ENCODE data around the gene SNAP29.

SNAP29 gene

DNA sequence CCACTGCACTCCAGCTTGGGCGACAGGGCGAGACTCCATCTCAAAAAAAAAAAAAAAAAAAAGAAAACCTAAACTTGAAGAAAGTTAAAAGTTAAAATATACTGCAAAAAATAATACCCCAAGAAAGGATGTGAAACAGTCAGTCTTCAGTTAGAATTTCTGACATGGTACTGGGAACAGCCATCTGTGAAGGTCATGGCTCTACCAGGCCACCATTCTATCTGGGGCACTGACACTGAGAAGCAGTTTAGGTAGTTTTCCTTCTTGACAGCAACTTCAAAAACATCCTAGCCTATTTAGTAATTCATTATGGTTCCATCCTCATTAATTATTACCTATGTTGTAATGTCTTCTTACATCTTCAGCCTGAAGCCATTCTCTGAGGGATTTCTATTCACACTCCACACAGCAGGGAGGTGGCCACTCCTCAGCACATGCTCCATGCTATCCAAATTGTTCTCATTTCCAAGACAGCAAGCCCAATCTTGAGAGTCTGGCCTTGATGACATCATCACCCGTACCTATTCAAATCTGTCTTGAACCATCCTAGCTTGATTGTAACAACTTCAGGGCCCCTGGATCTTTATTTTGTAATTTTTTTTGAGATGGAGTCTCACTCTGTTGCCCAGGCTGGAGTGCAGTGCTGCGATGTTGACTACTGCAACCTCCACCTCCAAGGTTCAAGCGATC is 46.7 kb upstream of the SNAP29 start:
- H3K18ac ChIP-seq (ENCODE audit: low read length): no peak overlapping the region
- H4K8ac ChIP-seq (ENCODE audit: low read depth, low read length): no peak overlapping the region
- H3K23ac ChIP-seq (ENCODE audit: low read depth, low read length, poor library complexity): no peak overlapping the region
- no peak for DNase-seq (ENCODE audit: low spot score)
- H3K79me1 ChIP-seq (ENCODE audit: low read depth, low read length): no peaks in the 10 kb centered on the region
- H3K4me1 ChIP-seq (ENCODE audit: control insufficient read depth in 2 of 2, insufficient read depth in 1 of 2, low read depth in 1 of 2, low read length in 2 of 2): no peaks in the 10 kb centered on the region
- H3K4me3 ChIP-seq (ENCODE audit: low read length in 2 of 2): no peak overlapping the region
- no peaks in the 10 kb centered on the region for H3K27me3 ChIP-seq (ENCODE audit: control insufficient read depth in 3 of 3, insufficient read depth in 3 of 3, low read depth in 1 of 3, low read length in 3 of 3)
- H2BK15ac ChIP-seq (ENCODE audit: low read length): no peak overlapping the region
- no peak overlapping the region for H3K4ac ChIP-seq (ENCODE audit: low read length)
- H3K27ac ChIP-seq (replicated peaks; ENCODE audit: low read length): no peak overlapping the region
- no peak overlapping the region for H4K91ac ChIP-seq (ENCODE audit: low read depth, low read length, poor library complexity)
- no peak overlapping the region for H2AK5ac ChIP-seq (ENCODE audit: low read depth, low read length)
- H3K4me2 ChIP-seq (ENCODE audit: insufficient read depth, low read length, poor library complexity, severe bottlenecking): no peak overlapping the region
- no CpG with 5 or more reads among the region's 5 CpGs for WGBS, 2 donors (ENCODE audit: extremely low coverage in 2 of 2, insufficient read length in 2 of 2, insufficient replicate concordance in 1 of 2)
- H3K36me3 ChIP-seq (replicated peaks in 1 of 2; ENCODE audit: control insufficient read depth in 2 of 2, insufficient read depth in 2 of 2, low read length in 2 of 2): peaks cover 16 to 86% of the 10 kb centered on the region in 2 donors
- H3K9me3 ChIP-seq (replicated peaks in 1 of 2; ENCODE audit: control insufficient read depth in 2 of 2, insufficient read depth in 1 of 2, low read depth in 1 of 2, low read length in 2 of 2): no peaks in the 10 kb centered on the region
- no peak overlapping the region for H2BK12ac ChIP-seq (ENCODE audit: low read length)
- no peak overlapping the region for H2BK5ac ChIP-seq (ENCODE audit: low read length)
- no peak overlapping the region for H3K14ac ChIP-seq (ENCODE audit: low read length)
- H2AFZ ChIP-seq (ENCODE audit: low read length): no peak overlapping the region
- H2BK120ac ChIP-seq (ENCODE audit: low read depth, low read length): no peak overlapping the region
- H3K9ac ChIP-seq (ENCODE audit: low read depth, low read length, poor library complexity): no peak overlapping the region

DNA sequence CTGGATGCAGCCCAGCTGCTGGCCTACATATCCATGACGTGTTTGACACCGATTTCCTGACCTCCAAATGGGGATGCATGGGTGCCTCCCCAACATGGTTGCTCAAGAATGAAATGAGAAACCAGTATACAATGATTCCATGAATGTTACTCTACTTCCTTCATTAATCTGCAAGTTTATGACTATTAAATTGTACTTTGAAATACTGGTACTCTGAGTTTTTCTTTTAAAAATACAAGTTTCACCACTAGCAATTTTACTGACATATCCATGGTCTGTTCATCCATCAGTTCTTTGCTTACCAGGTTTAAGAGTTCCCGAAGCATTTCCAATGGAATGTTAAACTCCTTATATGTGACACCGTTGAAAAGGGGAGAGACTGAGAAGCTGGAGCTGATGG is 45.8 kb upstream of the SNAP29 start:
- no peak overlapping the region for H3K4ac ChIP-seq (ENCODE audit: low read length)
- no peak overlapping the region for H2BK12ac ChIP-seq (ENCODE audit: low read length)
- H2BK15ac ChIP-seq (ENCODE audit: low read length): no peak overlapping the region
- H2BK5ac ChIP-seq (ENCODE audit: low read length): no peak overlapping the region
- no peaks in the 10 kb centered on the region for H3K4me1 ChIP-seq (ENCODE audit: control insufficient read depth in 2 of 2, insufficient read depth in 1 of 2, low read depth in 1 of 2, low read length in 2 of 2)
- H3K18ac ChIP-seq (ENCODE audit: low read length): no peak overlapping the region
- no peak overlapping the region for H3K4me2 ChIP-seq (ENCODE audit: insufficient read depth, low read length, poor library complexity, severe bottlenecking)
- no peak overlapping the region for H2BK120ac ChIP-seq (ENCODE audit: low read depth, low read length)
- no peak for DNase-seq (ENCODE audit: low spot score)
- no peak overlapping the region for H4K8ac ChIP-seq (ENCODE audit: low read depth, low read length)
- H3K23ac ChIP-seq (ENCODE audit: low read depth, low read length, poor library complexity): no peak overlapping the region
- H3K79me1 ChIP-seq (ENCODE audit: low read depth, low read length): no peaks in the 10 kb centered on the region
- WGBS, 2 donors (ENCODE audit: extremely low coverage in 2 of 2, insufficient read length in 2 of 2, insufficient replicate concordance in 1 of 2): no CpG with 5 or more reads among the region's 4 CpGs
- no peak overlapping the region for H3K14ac ChIP-seq (ENCODE audit: low read length)
- H2AFZ ChIP-seq (ENCODE audit: low read length): no peak overlapping the region
- no peak overlapping the region for H3K4me3 ChIP-seq (ENCODE audit: low read length in 2 of 2)
- H3K9ac ChIP-seq (ENCODE audit: low read depth, low read length, poor library complexity): no peak overlapping the region
- H4K91ac ChIP-seq (ENCODE audit: low read depth, low read length, poor library complexity): no peak overlapping the region
- no peaks in the 10 kb centered on the region for H3K27me3 ChIP-seq (ENCODE audit: control insufficient read depth in 3 of 3, insufficient read depth in 3 of 3, low read depth in 1 of 3, low read length in 3 of 3)
- H3K36me3 ChIP-seq (replicated peaks in 1 of 2; ENCODE audit: control insufficient read depth in 2 of 2, insufficient read depth in 2 of 2, low read length in 2 of 2): peaks cover 10 to 88% of the 10 kb centered on the region in 2 donors
- H2AK5ac ChIP-seq (ENCODE audit: low read depth, low read length): no peak overlapping the region
- no peak overlapping the region for H3K27ac ChIP-seq (replicated peaks; ENCODE audit: low read length)
- no peaks in the 10 kb centered on the region for H3K9me3 ChIP-seq (replicated peaks in 1 of 2; ENCODE audit: control insufficient read depth in 2 of 2, insufficient read depth in 1 of 2, low read depth in 1 of 2, low read length in 2 of 2)

DNA sequence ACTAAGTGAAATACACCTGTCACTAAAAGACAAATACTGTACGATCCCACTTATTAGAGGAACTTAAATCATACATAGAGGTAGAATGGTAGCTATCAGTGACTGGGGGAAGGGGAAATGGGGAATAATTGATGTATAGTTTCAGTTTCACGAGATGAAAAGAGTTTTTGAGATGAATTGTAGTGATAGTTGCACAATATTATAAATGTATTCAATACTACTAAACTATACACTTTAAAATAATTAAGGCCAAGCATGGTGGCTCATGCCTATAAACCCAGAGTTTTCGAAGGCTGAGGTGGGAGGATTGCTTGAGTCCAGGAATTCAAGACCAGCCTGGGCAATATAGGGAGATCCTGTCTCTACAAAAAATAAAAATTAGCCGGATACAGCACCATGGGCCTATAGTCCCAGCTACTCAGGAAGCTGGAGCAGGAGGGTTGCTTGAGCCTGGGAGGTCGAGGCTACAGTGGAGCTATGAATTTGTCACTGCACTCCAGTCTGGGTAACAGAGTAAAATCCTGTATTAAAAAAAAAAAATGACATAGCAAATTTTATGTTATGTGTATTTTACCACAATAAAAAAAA is 44.5 kb upstream of the SNAP29 start:
- DNase-seq (ENCODE audit: low spot score): no peak
- H3K9ac ChIP-seq (ENCODE audit: low read depth, low read length, poor library complexity): no peak overlapping the region
- H2AK5ac ChIP-seq (ENCODE audit: low read depth, low read length): no peak overlapping the region
- no peak overlapping the region for H3K18ac ChIP-seq (ENCODE audit: low read length)
- H2BK15ac ChIP-seq (ENCODE audit: low read length): no peak overlapping the region
- H2AFZ ChIP-seq (ENCODE audit: low read length): no peak overlapping the region
- H3K4ac ChIP-seq (ENCODE audit: low read length): no peak overlapping the region
- no peak overlapping the region for H3K4me2 ChIP-seq (ENCODE audit: insufficient read depth, low read length, poor library complexity, severe bottlenecking)
- H3K27ac ChIP-seq (replicated peaks; ENCODE audit: low read length): no peak overlapping the region
- H2BK120ac ChIP-seq (ENCODE audit: low read depth, low read length): no peak overlapping the region
- WGBS, 2 donors (ENCODE audit: extremely low coverage in 2 of 2, insufficient read length in 2 of 2, insufficient replicate concordance in 1 of 2): 100% methylated on average over 1 of the region's 5 CpGs; no CpG with 5 or more reads in 1 of the 2 donors
- no peak overlapping the region for H4K91ac ChIP-seq (ENCODE audit: low read depth, low read length, poor library complexity)
- H3K23ac ChIP-seq (ENCODE audit: low read depth, low read length, poor library complexity): no peak overlapping the region
- H2BK12ac ChIP-seq (ENCODE audit: low read length): no peak overlapping the region
- H3K4me1 ChIP-seq (ENCODE audit: control insufficient read depth in 2 of 2, insufficient read depth in 1 of 2, low read depth in 1 of 2, low read length in 2 of 2): no peaks in the 10 kb centered on the region
- H3K4me3 ChIP-seq (ENCODE audit: low read length in 2 of 2): no peak overlapping the region
- no peak overlapping the region for H3K14ac ChIP-seq (ENCODE audit: low read length)
- no peak overlapping the region for H4K8ac ChIP-seq (ENCODE audit: low read depth, low read length)
- peaks cover 10 to 90% of the 10 kb centered on the region in 2 donors for H3K36me3 ChIP-seq (replicated peaks in 1 of 2; ENCODE audit: control insufficient read depth in 2 of 2, insufficient read depth in 2 of 2, low read length in 2 of 2)
- H3K9me3 ChIP-seq (replicated peaks in 1 of 2; ENCODE audit: control insufficient read depth in 2 of 2, insufficient read depth in 1 of 2, low read depth in 1 of 2, low read length in 2 of 2): no peaks in the 10 kb centered on the region
- no peak overlapping the region for H2BK5ac ChIP-seq (ENCODE audit: low read length)
- no peaks in the 10 kb centered on the region for H3K79me1 ChIP-seq (ENCODE audit: low read depth, low read length)
- no peaks in the 10 kb centered on the region for H3K27me3 ChIP-seq (ENCODE audit: control insufficient read depth in 3 of 3, insufficient read depth in 3 of 3, low read depth in 1 of 3, low read length in 3 of 3)

DNA sequence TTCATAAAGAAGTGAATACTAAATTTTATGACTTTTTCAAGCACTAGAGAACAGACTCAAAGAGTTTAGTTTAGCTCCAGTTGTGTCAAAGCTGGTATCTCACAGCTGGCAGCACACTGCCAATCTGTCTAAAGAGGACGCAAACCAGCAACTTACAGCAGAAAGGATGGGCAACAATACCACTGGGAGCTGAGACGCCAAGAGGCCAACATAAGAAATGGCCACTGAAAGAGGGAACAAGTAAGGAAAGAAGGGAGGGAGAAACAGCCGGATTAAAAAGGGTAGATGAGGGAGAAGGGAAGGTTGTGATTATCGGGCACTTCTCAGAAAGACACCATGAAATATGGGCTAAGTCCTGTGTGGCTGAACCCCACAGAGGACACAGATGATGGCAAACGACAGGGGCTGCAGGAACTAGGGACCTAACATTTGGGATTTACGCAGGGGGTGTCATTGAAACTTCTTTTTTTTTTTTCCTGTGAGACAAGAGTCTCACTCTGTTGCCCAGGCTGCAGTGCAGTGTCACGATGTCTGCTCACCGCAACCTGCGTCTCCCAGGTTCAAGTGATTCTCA is 43.2 kb upstream of the SNAP29 start:
- no peak overlapping the region for H3K9ac ChIP-seq (ENCODE audit: low read depth, low read length, poor library complexity)
- H2BK12ac ChIP-seq (ENCODE audit: low read length): no peak overlapping the region
- H2AK5ac ChIP-seq (ENCODE audit: low read depth, low read length): no peak overlapping the region
- no peak overlapping the region for H3K4me2 ChIP-seq (ENCODE audit: insufficient read depth, low read length, poor library complexity, severe bottlenecking)
- H2BK15ac ChIP-seq (ENCODE audit: low read length): no peak overlapping the region
- no peaks in the 10 kb centered on the region for H3K4me1 ChIP-seq (ENCODE audit: control insufficient read depth in 2 of 2, insufficient read depth in 1 of 2, low read depth in 1 of 2, low read length in 2 of 2)
- WGBS, 2 donors (ENCODE audit: extremely low coverage in 2 of 2, insufficient read length in 2 of 2, insufficient replicate concordance in 1 of 2): no CpG with 5 or more reads among the region's 9 CpGs
- no peak overlapping the region for H4K8ac ChIP-seq (ENCODE audit: low read depth, low read length)
- peaks cover 10 to 90% of the 10 kb centered on the region in 2 donors for H3K36me3 ChIP-seq (replicated peaks in 1 of 2; ENCODE audit: control insufficient read depth in 2 of 2, insufficient read depth in 2 of 2, low read length in 2 of 2)
- no peak overlapping the region for H3K14ac ChIP-seq (ENCODE audit: low read length)
- no peaks in the 10 kb centered on the region for H3K9me3 ChIP-seq (replicated peaks in 1 of 2; ENCODE audit: control insufficient read depth in 2 of 2, insufficient read depth in 1 of 2, low read depth in 1 of 2, low read length in 2 of 2)
- DNase-seq (ENCODE audit: low spot score): no peak
- H3K18ac ChIP-seq (ENCODE audit: low read length): no peak overlapping the region
- no peaks in the 10 kb centered on the region for H3K79me1 ChIP-seq (ENCODE audit: low read depth, low read length)
- H3K4me3 ChIP-seq (ENCODE audit: low read length in 2 of 2): no peak overlapping the region
- no peak overlapping the region for H2AFZ ChIP-seq (ENCODE audit: low read length)
- H4K91ac ChIP-seq (ENCODE audit: low read depth, low read length, poor library complexity): no peak overlapping the region
- no peak overlapping the region for H2BK5ac ChIP-seq (ENCODE audit: low read length)
- H3K27ac ChIP-seq (replicated peaks; ENCODE audit: low read length): no peak overlapping the region
- no peak overlapping the region for H3K23ac ChIP-seq (ENCODE audit: low read depth, low read length, poor library complexity)
- H3K27me3 ChIP-seq (ENCODE audit: control insufficient read depth in 3 of 3, insufficient read depth in 3 of 3, low read depth in 1 of 3, low read length in 3 of 3): no peaks in the 10 kb centered on the region
- no peak overlapping the region for H3K4ac ChIP-seq (ENCODE audit: low read length)
- no peak overlapping the region for H2BK120ac ChIP-seq (ENCODE audit: low read depth, low read length)

All from neuronal stem cell (in vitro differentiated cells).